PC-3 (cell line): Measurements from ENCODE around the gene BAX. TPM values are rescaled to one million over a fixed set of nuclear protein-coding genes. Genes with fewer than 3 reads are reported as not detected.
A peak's percentile ranks its signal among the peaks of the same experiment; 100 is the strongest.

Source experiments
- ATAC-seq: fragments of 200-7000 bp; cut with Tn5 transposase; 2 replicates; pipeline ENCODE4 v1.9.1; 2020; ENCODE audit warnings: mild to moderate bottlenecking, moderate library complexity
- BruUV-seq: library from RNA; stranded (reverse); fragments of 400-500 nt; replicated peaks from 2 replicates; lab custom pipeline; 2021; lab: Mats Ljungman, UMichigan
- CTCF ChIA-PET: fragments of 300-600 bp; sonication (Branson Sonifier 250); formaldehyde crosslinking; loops from one replicate; lab custom pipeline; 2022; ENCODE audit warnings: antibody characterized with exemption; lab: Charles Lee
- POLR2A ChIA-PET: fragments of 300-600 bp; sonication (Branson Sonifier 250); formaldehyde crosslinking; loops from one replicate; lab custom pipeline; 2022; ENCODE audit warnings: antibody characterized with exemption; ENCODE audit not compliant: unreplicated experiment; lab: Charles Lee
- DNase-seq: peaks from one replicate; pipeline ENCODE4 v3.0.0-alpha.2; 2015
- H2AFZ ChIP-seq: fragments of 300-600 bp; sonication (generic); 2 replicates; pipeline ENCODE4 v1.6.0; 2016; ENCODE audit warnings: antibody characterized with exemption, low read length
- H3F3A ChIP-seq: fragments of 300-600 bp; sonication (generic); one replicate; pipeline ENCODE4 v1.6.0; 2017; ENCODE audit warnings: antibody characterized with exemption, low read length, control low read depth, mild to moderate bottlenecking; ENCODE audit not compliant: unreplicated experiment
- H3K27ac ChIP-seq: fragments of 300-600 bp; sonication (generic); 2 replicates; pipeline ENCODE4 v1.5.1; 2016; ENCODE audit warnings: mild to moderate bottlenecking, low read length
- H3K27me3 ChIP-seq: fragments of 300-600 bp; sonication (generic); 2 replicates; pipeline ENCODE4 v1.6.1; 2016; ENCODE audit warnings: low read length, mixed read lengths
- H3K36me3 ChIP-seq: fragments of 300-600 bp; sonication (generic); 2 replicates; pipeline ENCODE4 v1.6.1; 2016; ENCODE audit warnings: low read depth, mixed run types, low read length, mixed read lengths
- H3K4me1 ChIP-seq: fragments of 300-600 bp; sonication (generic); 2 replicates; pipeline ENCODE4 v1.5.1; 2016; ENCODE audit warnings: low read length; ENCODE audit not compliant: insufficient read depth
- H3K4me2 ChIP-seq: fragments of 300-600 bp; sonication (generic); 2 replicates; pipeline ENCODE4 v1.6.0; 2016; ENCODE audit warnings: low read length
- H3K4me3 ChIP-seq: fragments of 300-600 bp; sonication (generic); 2 replicates; pipeline ENCODE4 v1.5.1; 2016; ENCODE audit warnings: mild to moderate bottlenecking, low read length, mixed read lengths
- H3K79me2 ChIP-seq: fragments of 300-600 bp; sonication (generic); 2 replicates; pipeline ENCODE4 v1.6.1; 2017; ENCODE audit warnings: low read length, mixed read lengths
- H3K9ac ChIP-seq: fragments of 300-600 bp; sonication (generic); 2 replicates; pipeline ENCODE4 v1.6.0; 2016; ENCODE audit warnings: mild to moderate bottlenecking, low read length
- H3K9me2 ChIP-seq: fragments of 300-600 bp; sonication (generic); replicated peaks from 2 replicates; pipeline ENCODE4 v1.6.1; 2016; ENCODE audit warnings: mixed run types, low read length, mixed read lengths
- H3K9me3 ChIP-seq: fragments of 300-600 bp; sonication (generic); 2 replicates; pipeline ENCODE4 v1.6.1; 2016; ENCODE audit warnings: low read length, mixed read lengths
- H4K20me1 ChIP-seq: fragments of 300-600 bp; sonication (generic); 2 replicates; pipeline ENCODE4 v1.6.1; 2016; ENCODE audit warnings: low read length, mixed read lengths
- EZH2 ChIP-seq: fragments of 300-600 bp; sonication (generic); IDR thresholded peaks from one replicate; pipeline ENCODE4 v1.6.1; 2017; ENCODE audit warnings: antibody characterized with exemption, mild to moderate bottlenecking, low read length; ENCODE audit not compliant: unreplicated experiment
- EZH2phosphoT487 ChIP-seq: fragments of 300-600 bp; sonication (generic); IDR thresholded peaks from 2 replicates; pipeline ENCODE4 v1.6.1; 2018; ENCODE audit warnings: mild to moderate bottlenecking, antibody characterized with exemption, low read length, borderline replicate concordance
- intact Hi-C: fragments of 100-400 bp; cut with micrococcal nuclease; formaldehyde crosslinking; loops from 2 replicates; pipeline ENCODE4 v1.9.0; 2023
- total RNA-seq: library from RNA; depleted of rRNA; stranded (reverse); fragments of >200 nt; gene quantifications from 2 replicates; pipeline ENCODE4 v1.2.3, GENCODE V29; 2014
- TF ChIP-seq, protein P1 (sequence below): fragments of 300-600 bp; sonication (generic); conservative IDR thresholded peaks from 2 replicates; pipeline ENCODE4 v1.5.1; 2017; ENCODE audit warnings: antibody characterized with exemption, low read depth, mild to moderate bottlenecking, low read length

Gene BAX
- total RNA-seq, 1 experiment from 2014 or later, result 44.8 TPM

DNA sequence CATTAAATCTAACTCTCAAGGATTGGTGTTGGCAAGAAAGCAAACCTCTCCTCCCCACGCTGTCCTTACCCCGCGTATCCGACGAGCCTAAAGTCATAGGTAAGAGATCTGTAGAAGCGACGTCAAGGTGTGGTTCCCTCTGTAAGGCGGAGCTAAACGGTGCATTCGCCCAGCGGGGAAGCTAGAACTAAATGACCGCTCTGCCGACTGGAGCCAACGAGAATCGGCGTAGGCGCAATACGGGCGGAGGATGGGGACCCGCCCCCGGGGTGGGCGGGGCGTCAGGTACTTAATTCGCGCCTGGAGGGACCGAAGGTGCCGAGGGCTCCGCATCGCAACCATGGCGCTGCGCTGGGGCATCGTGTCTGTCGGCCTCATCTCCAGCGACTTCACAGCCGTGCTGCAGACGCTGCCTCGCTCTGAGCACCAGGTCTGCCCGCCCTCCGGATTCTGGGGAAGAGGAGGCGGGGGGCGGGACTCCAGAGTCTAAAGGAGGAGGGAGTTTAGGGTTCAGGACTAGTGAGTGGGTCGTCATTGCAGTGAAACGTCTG lies 21.2 kb upstream of the BAX start, which contains the start of gene DHDH:
TSS of gene DHDH (plus strand) at position 318 of the 551 bp plus-strand sequence. CDS start at position 341, 23 bp downstream.
- TF ChIP-seq EZH2phosphoT487 (no peak), EZH2 (no peak)
- TF ChIP-seq, protein P1, sequence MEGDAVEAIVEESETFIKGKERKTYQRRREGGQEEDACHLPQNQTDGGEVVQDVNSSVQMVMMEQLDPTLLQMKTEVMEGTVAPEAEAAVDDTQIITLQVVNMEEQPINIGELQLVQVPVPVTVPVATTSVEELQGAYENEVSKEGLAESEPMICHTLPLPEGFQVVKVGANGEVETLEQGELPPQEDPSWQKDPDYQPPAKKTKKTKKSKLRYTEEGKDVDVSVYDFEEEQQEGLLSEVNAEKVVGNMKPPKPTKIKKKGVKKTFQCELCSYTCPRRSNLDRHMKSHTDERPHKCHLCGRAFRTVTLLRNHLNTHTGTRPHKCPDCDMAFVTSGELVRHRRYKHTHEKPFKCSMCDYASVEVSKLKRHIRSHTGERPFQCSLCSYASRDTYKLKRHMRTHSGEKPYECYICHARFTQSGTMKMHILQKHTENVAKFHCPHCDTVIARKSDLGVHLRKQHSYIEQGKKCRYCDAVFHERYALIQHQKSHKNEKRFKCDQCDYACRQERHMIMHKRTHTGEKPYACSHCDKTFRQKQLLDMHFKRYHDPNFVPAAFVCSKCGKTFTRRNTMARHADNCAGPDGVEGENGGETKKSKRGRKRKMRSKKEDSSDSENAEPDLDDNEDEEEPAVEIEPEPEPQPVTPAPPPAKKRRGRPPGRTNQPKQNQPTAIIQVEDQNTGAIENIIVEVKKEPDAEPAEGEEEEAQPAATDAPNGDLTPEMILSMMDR, result no peak
- H3K27me3 ChIP-seq, result no peaks in the 10 kb centered on the region
- intact Hi-C loops, result no loop called here
- H3K79me2 ChIP-seq, result no peaks in the 10 kb centered on the region
- ChIA-PET CTCF (interaction anchor here (0.6 kb wide), 1 partner anchor 1495 kb away, joined by 3 read pairs; no protein-coding TSS in a partner anchor), POLR2A (interaction anchor here (0.5 to 1.0 kb wide), 4 partner anchors 8 to 141 kb away, joined by 3 to 7 read pairs (median 4); partner anchors contain the start of gene RUVBL2)
- no peaks in the 10 kb centered on the region for H4K20me1 ChIP-seq
- H3K9me3 ChIP-seq, result no peaks in the 10 kb centered on the region
- DNase-seq, result peak; percentile 93
- H2AFZ ChIP-seq, result peak within 1 kb of the TSS; percentile 74
- H3K27ac ChIP-seq, result peak within 1 kb of the TSS; percentile 42
- H3K4me1 ChIP-seq, result peaks cover 6% of the 10 kb centered on the region
- peak within 1 kb of the TSS; percentile 58 for H3K9ac ChIP-seq
- ATAC-seq, result peak; percentile 98
- no peaks in the 10 kb centered on the region for H3K9me2 ChIP-seq
- peak within 1 kb of the TSS; percentile 70 for H3K4me3 ChIP-seq
- no peaks in the 10 kb centered on the region for H3F3A ChIP-seq
- BruUV-seq, result no TSS peak
- H3K36me3 ChIP-seq, result no peaks in the 10 kb centered on the region
- peak within 1 kb of the TSS; percentile 95 for H3K4me2 ChIP-seq

DNA sequence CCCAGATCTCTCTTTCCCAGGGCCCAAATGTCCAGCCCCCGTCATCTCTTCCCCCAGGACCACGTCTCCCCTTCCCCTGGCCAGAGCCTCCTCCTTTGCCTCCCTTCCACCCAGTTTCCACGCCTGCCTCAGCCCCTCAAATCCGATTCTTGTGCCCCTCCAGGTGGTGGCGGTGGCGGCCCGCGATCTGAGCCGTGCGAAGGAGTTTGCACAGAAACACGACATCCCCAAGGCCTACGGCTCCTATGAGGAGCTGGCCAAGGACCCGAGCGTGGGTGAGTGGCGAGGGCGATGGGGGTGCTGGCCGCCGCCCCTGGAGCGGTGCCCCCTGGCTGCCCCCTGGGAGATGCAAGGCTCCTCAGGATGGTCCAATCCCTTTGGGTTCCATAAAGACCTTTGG lies 19.8 kb upstream of the BAX start:
- Histone ChIP-seq H4K20me1 (no peaks in the 10 kb centered on the region), H3K79me2 (no peaks in the 10 kb centered on the region), H3K9me2 (no peaks in the 10 kb centered on the region), H3K4me3 (no peak overlapping the region), H3K4me2 (no peak overlapping the region), H3K27ac (no peak overlapping the region), H3K36me3 (no peaks in the 10 kb centered on the region), H3K4me1 (peaks cover 5% of the 10 kb centered on the region), H3F3A (no peaks in the 10 kb centered on the region), H2AFZ (no peak overlapping the region), H3K9ac (no peak overlapping the region), H3K27me3 (no peaks in the 10 kb centered on the region), H3K9me3 (no peaks in the 10 kb centered on the region)
- no TSS peak for BruUV-seq
- CTCF ChIA-PET, result no interaction called here
- ATAC-seq (no peak), DNase-seq (no peak)
- POLR2A ChIA-PET, result no interaction called here
- intact Hi-C loops, result no loop called here
- no peak for TF ChIP-seq EZH2phosphoT487
- TF ChIP-seq, protein P1, result no peak
- no peak for TF ChIP-seq EZH2

DNA sequence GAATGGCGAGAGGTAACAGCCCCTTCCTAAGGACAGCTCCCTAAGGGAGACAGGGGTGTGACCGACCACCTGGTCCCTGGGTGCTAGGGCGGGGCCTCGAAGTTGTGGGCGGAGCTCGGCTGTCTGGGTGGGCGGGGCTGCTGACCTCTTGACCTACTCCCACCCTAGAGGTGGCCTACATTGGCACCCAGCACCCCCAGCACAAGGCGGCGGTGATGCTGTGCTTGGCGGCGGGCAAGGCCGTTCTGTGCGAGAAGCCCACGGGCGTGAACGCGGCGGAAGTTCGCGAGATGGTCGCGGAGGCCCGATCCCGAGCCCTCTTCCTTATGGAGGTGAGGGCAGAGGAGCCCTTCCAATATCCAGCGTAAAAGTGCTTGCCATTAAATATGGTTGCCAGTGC lies 18.8 kb upstream of the BAX start:
- intact Hi-C loops, result no loop called here

More for the DNA sequence above, 18.8 kb upstream of the BAX start:
- Histone ChIP-seq H3K4me1 (peaks cover 5% of the 10 kb centered on the region), H3K4me3 (no peak overlapping the region), H3F3A (no peaks in the 10 kb centered on the region), H4K20me1 (no peaks in the 10 kb centered on the region), H3K9me2 (no peaks in the 10 kb centered on the region), H3K27me3 (no peaks in the 10 kb centered on the region), H3K4me2 (no peak overlapping the region), H3K27ac (no peak overlapping the region), H3K9ac (no peak overlapping the region), H3K9me3 (no peaks in the 10 kb centered on the region), H2AFZ (no peak overlapping the region), H3K79me2 (no peaks in the 10 kb centered on the region), H3K36me3 (no peaks in the 10 kb centered on the region)
- no peak for DNase-seq
- POLR2A ChIA-PET, result no interaction called here
- CTCF ChIA-PET, result no interaction called here
- no peak for TF ChIP-seq EZH2
- TF ChIP-seq, protein P1, result no peak
- TF ChIP-seq EZH2phosphoT487, result no peak
- no TSS peak for BruUV-seq
- ATAC-seq, result no peak
